ENCODE data around the gene ACVR1B.

GRCh38 chr12:52004042-52004648, 52.6 kb downstream of the ACVR1B start:
- TF ChIP-seq POLR2A (IDR thresholded peaks at IDR 0.05) (no peak), CTCF (IDR thresholded peaks at IDR 0.05 in 8 of 11, conservative IDR thresholded peaks at IDR 0.05 in 3 of 11) (peak; percentile 29 to 79 (median 57)), POLR2AphosphoS5 (IDR thresholded peaks at IDR 0.05) (peak in 1 of 3 donors; percentile 10)

Data from spleen (tissue), 7 donors.